Osteocyte (in vitro differentiated cells): ENCODE measurements around the gene SUPT20HL1. TPM values are rescaled to one million over a fixed set of nuclear protein-coding genes. Genes with fewer than 3 reads are reported as not detected.

ENCODE experiments used
- DNase-seq: peaks from one replicate; pipeline ENCODE4 v3.0.0; 2021; ENCODE audit warnings: mixed read lengths; ENCODE audit not compliant: unreplicated experiment; ENCODE audit errors: extremely low spot score
- H3K27ac Mint-ChIP-seq: one replicate; pipeline ENCODE4 v1.8.0; 2021; ENCODE audit warnings: mild to moderate bottlenecking, mixed read lengths; ENCODE audit not compliant: unreplicated experiment
- H3K27me3 Mint-ChIP-seq: one replicate; pipeline ENCODE4 v1.8.0; 2021; ENCODE audit warnings: mixed read lengths; ENCODE audit not compliant: unreplicated experiment
- H3K36me3 Mint-ChIP-seq: one replicate; pipeline ENCODE4 v1.8.0; 2021; ENCODE audit warnings: mixed read lengths; ENCODE audit not compliant: unreplicated experiment
- H3K4me1 Mint-ChIP-seq: one replicate; pipeline ENCODE4 v1.8.0; 2021; ENCODE audit warnings: mixed read lengths; ENCODE audit not compliant: unreplicated experiment
- H3K4me3 Mint-ChIP-seq: one replicate; pipeline ENCODE4 v1.8.0; 2021; ENCODE audit warnings: mild to moderate bottlenecking, moderate library complexity, mixed read lengths; ENCODE audit not compliant: unreplicated experiment
- H3K9me3 Mint-ChIP-seq: one replicate; pipeline ENCODE4 v1.8.0; 2021; ENCODE audit warnings: mixed read lengths; ENCODE audit not compliant: unreplicated experiment
- total RNA-seq: library from RNA; stranded (reverse); gene quantifications from 2 replicates; pipeline ENCODE4 v1.2.1, GENCODE V29; 2021
- TF ChIP-seq, protein P1 (sequence below): fragments of 200-600 bp; sonication (generic); IDR thresholded peaks from 2 replicates; pipeline ENCODE4 v1.5.0; 2021; ENCODE audit warnings: antibody characterized with exemption, mild to moderate bottlenecking, moderate library complexity

The SUPT20HL1 gene
- total RNA-seq, 1 donor from 2014 or later = not detected

DNA sequence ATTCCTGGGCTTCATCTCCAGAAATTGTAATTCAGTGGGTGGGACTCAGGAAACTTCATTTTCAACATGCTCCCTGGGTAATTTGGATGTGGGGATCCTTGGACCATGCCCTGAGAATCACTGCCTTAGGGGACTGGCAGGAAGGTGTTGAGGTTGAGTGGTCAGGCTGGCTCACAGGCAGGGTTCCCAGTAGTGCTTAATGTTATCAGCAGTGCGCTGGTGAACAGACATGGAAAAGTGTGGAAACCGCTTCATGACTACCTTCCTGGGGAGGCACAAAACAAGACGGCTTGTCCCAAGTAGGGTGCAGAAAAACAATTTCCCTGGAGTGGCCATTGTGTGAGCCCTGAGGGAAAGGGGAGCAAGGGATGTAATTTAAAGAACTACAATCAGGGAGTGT lies 31.4 kb downstream of the SUPT20HL1 start:
- Mint-ChIP-seq H3K4me1 (peaks cover 19% of the 10 kb centered on the region), H3K4me3 (no peak overlapping the region), H3K27me3 (peaks cover 57% of the 10 kb centered on the region), H3K36me3 (no peaks in the 10 kb centered on the region), H3K9me3 (no peaks in the 10 kb centered on the region), H3K27ac (no peak overlapping the region)
- TF ChIP-seq, protein P1, sequence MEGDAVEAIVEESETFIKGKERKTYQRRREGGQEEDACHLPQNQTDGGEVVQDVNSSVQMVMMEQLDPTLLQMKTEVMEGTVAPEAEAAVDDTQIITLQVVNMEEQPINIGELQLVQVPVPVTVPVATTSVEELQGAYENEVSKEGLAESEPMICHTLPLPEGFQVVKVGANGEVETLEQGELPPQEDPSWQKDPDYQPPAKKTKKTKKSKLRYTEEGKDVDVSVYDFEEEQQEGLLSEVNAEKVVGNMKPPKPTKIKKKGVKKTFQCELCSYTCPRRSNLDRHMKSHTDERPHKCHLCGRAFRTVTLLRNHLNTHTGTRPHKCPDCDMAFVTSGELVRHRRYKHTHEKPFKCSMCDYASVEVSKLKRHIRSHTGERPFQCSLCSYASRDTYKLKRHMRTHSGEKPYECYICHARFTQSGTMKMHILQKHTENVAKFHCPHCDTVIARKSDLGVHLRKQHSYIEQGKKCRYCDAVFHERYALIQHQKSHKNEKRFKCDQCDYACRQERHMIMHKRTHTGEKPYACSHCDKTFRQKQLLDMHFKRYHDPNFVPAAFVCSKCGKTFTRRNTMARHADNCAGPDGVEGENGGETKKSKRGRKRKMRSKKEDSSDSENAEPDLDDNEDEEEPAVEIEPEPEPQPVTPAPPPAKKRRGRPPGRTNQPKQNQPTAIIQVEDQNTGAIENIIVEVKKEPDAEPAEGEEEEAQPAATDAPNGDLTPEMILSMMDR = no peak
- no peak for DNase-seq

- Mint-ChIP-seq H3K9me3 (no peaks in the 10 kb centered on the region), H3K4me3 (no peak overlapping the region), H3K27ac (no peak overlapping the region), H3K4me1 (peaks cover 28% of the 10 kb centered on the region), H3K27me3 (peaks cover 52% of the 10 kb centered on the region), H3K36me3 (no peaks in the 10 kb centered on the region)
- TF ChIP-seq, protein P1 = no peak
- DNase-seq = no peak
These were observed 32.3 kb downstream of the SUPT20HL1 start for GRCh38 chrX:24392709-24393108.

- no peak for DNase-seq
- Mint-ChIP-seq H3K4me3 (no peak overlapping the region), H3K27me3 (peaks cover 35% of the 10 kb centered on the region), H3K4me1 (peaks cover 34% of the 10 kb centered on the region), H3K9me3 (no peaks in the 10 kb centered on the region), H3K27ac (peak overlapping the region; percentile 64), H3K36me3 (no peaks in the 10 kb centered on the region)
- TF ChIP-seq, protein P1 = peak; percentile 83
These were observed 35.3 kb downstream of the SUPT20HL1 start for GRCh38 chrX:24395775-24396174.

- peaks cover 36% of the 10 kb centered on the region for H3K27me3 Mint-ChIP-seq
- peak overlapping the region; percentile 64 for H3K27ac Mint-ChIP-seq
- H3K9me3 Mint-ChIP-seq = no peaks in the 10 kb centered on the region
- no peaks in the 10 kb centered on the region for H3K36me3 Mint-ChIP-seq
- no peak overlapping the region for H3K4me3 Mint-ChIP-seq
- no peak for DNase-seq
- H3K4me1 Mint-ChIP-seq = peaks cover 34% of the 10 kb centered on the region
- TF ChIP-seq, protein P1 = no peak
These were observed 35.9 kb downstream of the SUPT20HL1 start for GRCh38 chrX:24396236-24396930.

DNA sequence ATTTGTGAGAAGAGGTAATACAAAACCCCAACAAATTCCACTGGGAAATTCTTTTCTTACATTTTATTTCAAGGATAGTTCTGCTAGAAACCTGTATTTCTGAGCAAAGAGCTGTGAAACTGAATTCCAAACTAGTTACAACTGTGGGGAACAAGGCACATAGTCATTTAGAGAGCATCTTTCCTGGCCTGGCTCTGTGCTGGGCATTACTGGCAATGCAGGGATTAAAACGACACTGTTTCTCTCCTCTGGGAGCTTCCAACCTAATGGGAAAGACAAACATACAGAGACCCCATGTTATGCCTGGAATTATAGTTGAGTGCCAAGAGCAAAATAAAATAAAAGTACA lies 36.5 kb downstream of the SUPT20HL1 start:
- H3K27ac Mint-ChIP-seq = peak overlapping the region; percentile 64
- H3K4me3 Mint-ChIP-seq = no peak overlapping the region
- DNase-seq = no peak
- H3K36me3 Mint-ChIP-seq = no peaks in the 10 kb centered on the region
- no peaks in the 10 kb centered on the region for H3K9me3 Mint-ChIP-seq
- TF ChIP-seq, protein P1 = no peak
- peaks cover 34% of the 10 kb centered on the region for H3K4me1 Mint-ChIP-seq
- H3K27me3 Mint-ChIP-seq = peaks cover 34% of the 10 kb centered on the region
